Panc1 (cell line): Measurements from ENCODE around the gene HDDC2.

Experiments
- CTCF ChIP-seq: fragments of 450-650 bp; IDR thresholded peaks from 2 replicates; pipeline ENCODE4 v1.5.1; 2017; ENCODE audit warnings: mild to moderate bottlenecking
- POLR2AphosphoS5 ChIP-seq: IDR thresholded peaks from 2 replicates; pipeline ENCODE4 v1.6.1; 2012; ENCODE audit warnings: mild to moderate bottlenecking, low read depth, low read length, moderate library complexity
- REST ChIP-seq, 2 experiments: IDR thresholded peaks; 2 replicates each; pipeline ENCODE4 v1.6.1; 2011 to 2012; ENCODE audit warnings: low read depth in 2 of 2, control low read depth in 1 of 2, low read length in 1 of 2, mild to moderate bottlenecking in 1 of 2, moderate library complexity in 1 of 2; ENCODE audit not compliant: insufficient read depth in 1 of 2
- SIN3A ChIP-seq: IDR thresholded peaks from 2 replicates; pipeline ENCODE4 v1.6.1; 2012; ENCODE audit warnings: low read depth, mild to moderate bottlenecking, low read length, moderate library complexity, borderline replicate concordance; ENCODE audit not compliant: insufficient read depth
- TCF7L2 ChIP-seq: IDR thresholded peaks from 2 replicates; pipeline ENCODE4 v1.6.1; 2011; ENCODE audit warnings: mild to moderate bottlenecking, low read depth, low read length, inconsistent platforms

GRCh38 chr6:125273251-125273650 is 28.5 kb downstream of the HDDC2 start:
- no peak for TF ChIP-seq CTCF
- TF ChIP-seq TCF7L2, result no peak
- TF ChIP-seq SIN3A, result no peak
- no peak for TF ChIP-seq POLR2AphosphoS5
- TF ChIP-seq REST (IDR thresholded peaks at IDR 0.05; ENCODE audit: insufficient read depth in 1 of 2, low read depth in 2 of 2, low read length in 1 of 2), result no peak
